Transverse colon (tissue), 4 donors: ENCODE results near the gene ZFHX3.

Experiments
- POLR2A ChIP-seq: fragments of 450-650 bp; IDR thresholded peaks from one replicate; pipeline ENCODE4 v1.6.1; 2016; ENCODE audit warnings: antibody characterized with exemption, mild to moderate bottlenecking, moderate library complexity
- POLR2AphosphoS5 ChIP-seq, 3 donors: sonication (generic); formaldehyde crosslinking; IDR thresholded peaks; one replicate each; pipeline ENCODE4 v1.6.1; 2016; ENCODE audit warnings: antibody characterized with exemption in 3 of 3
- TF ChIP-seq, protein P1 (sequence below), 5 experiments: fragments of 200-600 bp in 3 of 5; fragments of 450-650 bp in 2 of 5; sonication (generic) in 3 of 5; IDR thresholded peaks; 1 replicate in 2 of 5; 2 replicates in 3 of 5; pipeline ENCODE4 v1.5.1; 2016 to 2017; ENCODE audit warnings: antibody characterized with exemption in 5 of 5, inconsistent platforms in 3 of 5, mild to moderate bottlenecking in 2 of 5, moderate library complexity in 1 of 5

DNA sequence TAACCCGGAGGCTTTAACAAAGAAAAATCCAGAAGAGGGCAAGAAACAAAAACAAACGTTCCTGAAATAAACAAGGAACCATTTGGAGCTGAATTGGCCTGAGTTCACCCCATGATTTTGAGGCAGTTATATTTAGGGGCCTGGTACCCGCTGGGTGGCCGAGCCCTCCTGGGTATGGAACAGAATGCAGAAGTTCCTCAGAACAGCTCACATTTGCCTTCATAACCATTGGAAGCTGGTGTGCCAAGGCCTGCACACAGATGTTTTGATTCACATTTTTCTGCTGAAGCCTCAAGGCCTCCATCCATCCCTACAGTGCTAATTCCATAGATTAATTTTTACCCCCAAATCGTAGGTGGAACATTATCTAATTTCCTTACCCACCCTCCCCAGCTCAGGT, 3.3 kb upstream of the ZFHX3 start:
- TF ChIP-seq, protein P1, sequence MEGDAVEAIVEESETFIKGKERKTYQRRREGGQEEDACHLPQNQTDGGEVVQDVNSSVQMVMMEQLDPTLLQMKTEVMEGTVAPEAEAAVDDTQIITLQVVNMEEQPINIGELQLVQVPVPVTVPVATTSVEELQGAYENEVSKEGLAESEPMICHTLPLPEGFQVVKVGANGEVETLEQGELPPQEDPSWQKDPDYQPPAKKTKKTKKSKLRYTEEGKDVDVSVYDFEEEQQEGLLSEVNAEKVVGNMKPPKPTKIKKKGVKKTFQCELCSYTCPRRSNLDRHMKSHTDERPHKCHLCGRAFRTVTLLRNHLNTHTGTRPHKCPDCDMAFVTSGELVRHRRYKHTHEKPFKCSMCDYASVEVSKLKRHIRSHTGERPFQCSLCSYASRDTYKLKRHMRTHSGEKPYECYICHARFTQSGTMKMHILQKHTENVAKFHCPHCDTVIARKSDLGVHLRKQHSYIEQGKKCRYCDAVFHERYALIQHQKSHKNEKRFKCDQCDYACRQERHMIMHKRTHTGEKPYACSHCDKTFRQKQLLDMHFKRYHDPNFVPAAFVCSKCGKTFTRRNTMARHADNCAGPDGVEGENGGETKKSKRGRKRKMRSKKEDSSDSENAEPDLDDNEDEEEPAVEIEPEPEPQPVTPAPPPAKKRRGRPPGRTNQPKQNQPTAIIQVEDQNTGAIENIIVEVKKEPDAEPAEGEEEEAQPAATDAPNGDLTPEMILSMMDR (IDR thresholded peaks at IDR 0.05), result no peak
- no peak for TF ChIP-seq POLR2A
- TF ChIP-seq POLR2AphosphoS5 (IDR thresholded peaks at IDR 0.05), result no peak
